HFFc6 (cell line): ENCODE results near the gene IP6K2. TPM values are rescaled to one million over a fixed set of nuclear protein-coding genes. Genes with fewer than 3 reads are reported as not detected.

ENCODE experiments used
- DNase-seq: peaks from one replicate; pipeline ENCODE4 v3.0.0-alpha.2; 2018
- H3K27ac Mint-ChIP-seq: 2 replicates; pipeline ENCODE4 v1.8.0; 2020; ENCODE audit warnings: mild to moderate bottlenecking, mixed read lengths
- H3K27me3 Mint-ChIP-seq: 2 replicates; pipeline ENCODE4 v1.8.0; 2021; ENCODE audit warnings: mild to moderate bottlenecking, moderate library complexity, mixed read lengths; ENCODE audit not compliant: insufficient read depth
- H3K36me3 Mint-ChIP-seq: 2 replicates; pipeline ENCODE4 v1.8.0; 2021; ENCODE audit warnings: low read depth, mixed read lengths
- H3K4me1 Mint-ChIP-seq: 2 replicates; pipeline ENCODE4 v1.8.0; 2020; ENCODE audit warnings: low read depth, mixed read lengths
- H3K4me3 Mint-ChIP-seq: 2 replicates; pipeline ENCODE4 v1.8.0; 2020; ENCODE audit warnings: mild to moderate bottlenecking, moderate library complexity, mixed read lengths
- H3K9me3 Mint-ChIP-seq: 2 replicates; pipeline ENCODE4 v1.8.0; 2020; ENCODE audit warnings: mild to moderate bottlenecking, mixed read lengths
- total RNA-seq, 6 experiments: library from RNA; stranded (reverse); fragmentation: NEBNext Ultra II Directional; extraction: Animal tissue kit (Norgen Biotek cat#: 25700); gene quantifications; 2 replicates in 1 of 6; 3 replicates in 5 of 6; pipeline ENCODE4 v1.2.3, GENCODE V29; 2021
- TF ChIP-seq, protein P1 (sequence below): fragments of 200-600 bp; sonication (generic); IDR thresholded peaks from 2 replicates; pipeline ENCODE4 v1.5.0; 2021; ENCODE audit warnings: antibody characterized with exemption, mild to moderate bottlenecking

Gene IP6K2
- total RNA-seq, 6 experiments from 2014 or later: 47.4 to 64.6 (median 53.0) TPM

- Mint-ChIP-seq H3K27ac (no peak overlapping the region), H3K4me1 (peaks cover 17% of the 10 kb centered on the region), H3K9me3 (peaks cover 3% of the 10 kb centered on the region), H3K4me3 (peak overlapping the region; percentile 54), H3K27me3 (peaks cover 11% of the 10 kb centered on the region), H3K36me3 (peaks cover 26% of the 10 kb centered on the region; the same call in 1 of the 2 replicates)
- TF ChIP-seq, protein P1, sequence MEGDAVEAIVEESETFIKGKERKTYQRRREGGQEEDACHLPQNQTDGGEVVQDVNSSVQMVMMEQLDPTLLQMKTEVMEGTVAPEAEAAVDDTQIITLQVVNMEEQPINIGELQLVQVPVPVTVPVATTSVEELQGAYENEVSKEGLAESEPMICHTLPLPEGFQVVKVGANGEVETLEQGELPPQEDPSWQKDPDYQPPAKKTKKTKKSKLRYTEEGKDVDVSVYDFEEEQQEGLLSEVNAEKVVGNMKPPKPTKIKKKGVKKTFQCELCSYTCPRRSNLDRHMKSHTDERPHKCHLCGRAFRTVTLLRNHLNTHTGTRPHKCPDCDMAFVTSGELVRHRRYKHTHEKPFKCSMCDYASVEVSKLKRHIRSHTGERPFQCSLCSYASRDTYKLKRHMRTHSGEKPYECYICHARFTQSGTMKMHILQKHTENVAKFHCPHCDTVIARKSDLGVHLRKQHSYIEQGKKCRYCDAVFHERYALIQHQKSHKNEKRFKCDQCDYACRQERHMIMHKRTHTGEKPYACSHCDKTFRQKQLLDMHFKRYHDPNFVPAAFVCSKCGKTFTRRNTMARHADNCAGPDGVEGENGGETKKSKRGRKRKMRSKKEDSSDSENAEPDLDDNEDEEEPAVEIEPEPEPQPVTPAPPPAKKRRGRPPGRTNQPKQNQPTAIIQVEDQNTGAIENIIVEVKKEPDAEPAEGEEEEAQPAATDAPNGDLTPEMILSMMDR: no peak
- peak; percentile 9 for DNase-seq
Observed at GRCh38 chr3:48661501-48662144, 55.4 kb downstream of the IP6K2 start.

GRCh38 chr3:48660800-48661400, 56.1 kb downstream of the IP6K2 start:
- TF ChIP-seq, protein P1: no peak
- H3K9me3 Mint-ChIP-seq: peaks cover 3% of the 10 kb centered on the region
- no peak overlapping the region for H3K4me3 Mint-ChIP-seq
- no peak overlapping the region for H3K27ac Mint-ChIP-seq
- H3K36me3 Mint-ChIP-seq: peaks cover 26% of the 10 kb centered on the region; the same call in 1 of the 2 replicates
- H3K4me1 Mint-ChIP-seq: peaks cover 17% of the 10 kb centered on the region
- no peak for DNase-seq
- H3K27me3 Mint-ChIP-seq: peaks cover 11% of the 10 kb centered on the region

DNA sequence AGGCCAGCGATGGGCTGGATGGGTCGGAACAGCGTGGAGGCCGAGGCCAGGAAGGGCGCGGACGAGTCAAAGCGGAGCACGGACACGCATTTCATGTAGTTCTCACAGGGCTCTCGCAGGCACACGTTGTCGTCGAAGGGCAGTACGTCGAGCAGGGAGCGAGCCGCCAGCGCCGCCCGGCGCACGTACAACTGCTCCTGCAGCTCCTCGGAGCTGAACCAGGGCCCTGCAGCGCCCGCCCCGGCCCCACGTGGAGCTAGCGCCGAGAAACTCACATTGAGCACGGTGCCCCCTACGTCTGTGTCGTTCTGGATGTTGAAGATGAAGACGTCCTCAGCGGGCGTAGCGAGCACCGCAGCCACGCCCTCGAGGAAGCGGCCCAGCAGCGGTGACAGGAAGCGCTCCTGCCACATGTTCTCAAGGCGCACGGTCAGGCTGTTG, 60.2 kb downstream of the IP6K2 start:
- no peak for DNase-seq
- H3K27me3 Mint-ChIP-seq: peaks cover 5% of the 10 kb centered on the region
- no peak overlapping the region for H3K27ac Mint-ChIP-seq
- no peaks in the 10 kb centered on the region for H3K4me1 Mint-ChIP-seq
- H3K9me3 Mint-ChIP-seq: peaks cover 3% of the 10 kb centered on the region
- TF ChIP-seq, protein P1: no peak
- no peak overlapping the region for H3K4me3 Mint-ChIP-seq
- peaks cover 21% of the 10 kb centered on the region; the same call in 1 of the 2 replicates for H3K36me3 Mint-ChIP-seq

DNA sequence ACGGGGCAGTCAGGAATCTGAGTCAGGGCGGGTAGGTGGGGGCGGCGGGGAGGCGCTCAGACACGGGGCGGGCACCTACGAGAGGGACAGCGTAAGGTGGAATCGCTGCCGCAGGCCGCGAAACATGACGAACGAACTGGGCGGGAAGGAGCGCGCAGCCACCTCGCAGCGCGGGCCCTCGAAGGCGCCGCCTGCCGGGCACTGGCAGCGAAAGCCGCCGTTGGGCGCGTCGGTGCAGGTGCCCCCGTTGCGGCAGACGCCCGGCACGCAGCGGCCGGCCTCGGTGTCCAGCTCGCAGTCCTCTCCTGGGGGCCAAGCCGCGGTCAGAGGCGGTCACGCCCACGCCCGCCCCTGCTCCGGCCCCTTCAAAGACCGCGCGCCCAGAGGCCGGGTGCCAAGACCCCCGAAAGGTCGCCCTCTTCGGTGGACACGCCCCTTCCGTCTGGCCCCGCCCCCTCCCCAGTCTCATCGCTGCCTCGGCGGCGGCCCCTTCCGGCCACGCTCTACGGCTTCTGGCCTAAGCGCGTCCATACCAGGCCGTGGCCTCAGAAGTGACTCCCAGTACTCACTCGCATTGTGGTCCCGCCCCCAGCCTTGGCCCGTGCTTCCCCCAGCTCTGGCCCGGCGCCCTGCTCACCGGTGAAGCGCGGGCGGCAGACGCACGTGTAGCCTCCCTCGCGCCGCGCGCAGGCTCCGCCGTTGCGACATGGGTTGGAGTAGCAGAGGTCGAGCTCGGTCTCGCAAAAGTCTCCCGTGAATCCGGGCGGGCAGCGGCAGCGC, 60.8 kb downstream of the IP6K2 start:
- Mint-ChIP-seq H3K27me3 (peaks cover 5% of the 10 kb centered on the region), H3K36me3 (peaks cover 21% of the 10 kb centered on the region; the same call in 1 of the 2 replicates), H3K4me3 (no peak overlapping the region), H3K4me1 (no peaks in the 10 kb centered on the region), H3K9me3 (peaks cover 3% of the 10 kb centered on the region), H3K27ac (no peak overlapping the region)
- peak; percentile 55 for DNase-seq
- TF ChIP-seq, protein P1: peak; percentile 75

DNA sequence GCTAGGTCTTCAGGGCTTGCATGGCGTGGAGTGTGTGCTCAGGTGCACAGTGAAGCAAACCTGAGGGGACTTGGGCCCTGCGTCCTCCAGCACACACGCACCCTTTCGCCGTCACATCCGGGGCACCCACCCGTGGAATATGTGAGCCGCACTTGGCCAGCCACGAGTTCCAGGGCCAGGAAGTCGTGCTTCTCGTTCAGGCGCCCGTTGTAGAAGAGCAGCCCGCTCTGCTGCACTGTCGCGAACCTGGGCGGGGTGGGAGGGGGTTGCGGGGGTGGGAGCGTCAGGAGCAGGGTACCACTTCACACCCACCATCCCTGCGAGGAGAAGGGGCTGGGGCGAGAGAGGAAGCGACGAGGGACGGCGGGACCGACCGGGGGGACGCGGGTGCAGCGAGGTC, 61.4 kb downstream of the IP6K2 start:
- H3K9me3 Mint-ChIP-seq: peaks cover 3% of the 10 kb centered on the region
- H3K4me3 Mint-ChIP-seq: peak overlapping the region; percentile 17; the same call in 1 of the 2 replicates
- DNase-seq: no peak
- TF ChIP-seq, protein P1: no peak
- H3K36me3 Mint-ChIP-seq: peaks cover 21% of the 10 kb centered on the region; the same call in 1 of the 2 replicates
- H3K27ac Mint-ChIP-seq: no peak overlapping the region
- no peaks in the 10 kb centered on the region for H3K4me1 Mint-ChIP-seq
- peaks cover 9% of the 10 kb centered on the region for H3K27me3 Mint-ChIP-seq
